Uterus (tissue), 2 donors: Measurements from ENCODE around the gene TRIOBP.

Experiments used
- POLR2A ChIP-seq, 2 donors: fragments of 450-650 bp; IDR thresholded peaks; one replicate each; pipeline ENCODE4 v1.6.1; 2016; ENCODE audit warnings: antibody characterized with exemption in 2 of 2, mild to moderate bottlenecking in 1 of 2, moderate library complexity in 1 of 2
- TF ChIP-seq, protein P1 (sequence below), 4 experiments: fragments of 200-600 bp in 2 of 4; fragments of 450-650 bp in 2 of 4; sonication (generic) in 2 of 4; IDR thresholded peaks; one replicate each; pipeline ENCODE4 v1.5.1; 2016 to 2019; ENCODE audit warnings: antibody characterized with exemption in 4 of 4, mild to moderate bottlenecking in 2 of 4, moderate library complexity in 1 of 4

GRCh38 chr22:37751449-37752188 is 54.8 kb downstream of the TRIOBP start:
- TF ChIP-seq, protein P1, sequence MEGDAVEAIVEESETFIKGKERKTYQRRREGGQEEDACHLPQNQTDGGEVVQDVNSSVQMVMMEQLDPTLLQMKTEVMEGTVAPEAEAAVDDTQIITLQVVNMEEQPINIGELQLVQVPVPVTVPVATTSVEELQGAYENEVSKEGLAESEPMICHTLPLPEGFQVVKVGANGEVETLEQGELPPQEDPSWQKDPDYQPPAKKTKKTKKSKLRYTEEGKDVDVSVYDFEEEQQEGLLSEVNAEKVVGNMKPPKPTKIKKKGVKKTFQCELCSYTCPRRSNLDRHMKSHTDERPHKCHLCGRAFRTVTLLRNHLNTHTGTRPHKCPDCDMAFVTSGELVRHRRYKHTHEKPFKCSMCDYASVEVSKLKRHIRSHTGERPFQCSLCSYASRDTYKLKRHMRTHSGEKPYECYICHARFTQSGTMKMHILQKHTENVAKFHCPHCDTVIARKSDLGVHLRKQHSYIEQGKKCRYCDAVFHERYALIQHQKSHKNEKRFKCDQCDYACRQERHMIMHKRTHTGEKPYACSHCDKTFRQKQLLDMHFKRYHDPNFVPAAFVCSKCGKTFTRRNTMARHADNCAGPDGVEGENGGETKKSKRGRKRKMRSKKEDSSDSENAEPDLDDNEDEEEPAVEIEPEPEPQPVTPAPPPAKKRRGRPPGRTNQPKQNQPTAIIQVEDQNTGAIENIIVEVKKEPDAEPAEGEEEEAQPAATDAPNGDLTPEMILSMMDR (IDR thresholded peaks at IDR 0.05): no peak
- no peak for TF ChIP-seq POLR2A (IDR thresholded peaks at IDR 0.05)
